Measurements from ENCODE around the gene KCNC3. TPM values are rescaled to one million over a fixed set of nuclear protein-coding genes. Genes with fewer than 3 reads are reported as not detected.
A peak's percentile ranks its signal among the peaks of the same experiment; 100 is the strongest.

Gene KCNC3
- total and polyA plus RNA-seq, 2 of the 13 experiments (the other 11 are each of a cell fraction or from before 2014, with no cell fraction given): 0.29 to 1.7 TPM

GRCh38 chr19:50333737-50334617 lies 4.8 kb upstream of the KCNC3 start (continued):
- TF ChIP-seq POLR2A (IDR thresholded peaks at IDR 0.05; ENCODE audit: insufficient read depth in 1 of 2, low read depth in 2 of 2, low read length in 2 of 2): peak; percentile 63 to 82
- TF ChIP-seq HNF1A (IDR thresholded peaks at IDR 0.05; ENCODE audit: low read depth): no peak
- peak; percentile 40; the same call in 1 of the 2 replicates for TF ChIP-seq HNF1A (CRISPR knock-in tag; IDR thresholded peaks at IDR 0.05; ENCODE audit: borderline replicate concordance)
- no peak for TF ChIP-seq ELF4 (CRISPR knock-in tag; IDR thresholded peaks at IDR 0.05; ENCODE audit: borderline replicate concordance)
- TF ChIP-seq ZNF230 (CRISPR knock-in tag; IDR thresholded peaks at IDR 0.05): peak; percentile 68; the same call in 1 of the 2 replicates
- TF ChIP-seq ZBTB42 (CRISPR knock-in tag; IDR thresholded peaks at IDR 0.05): 0 out of 2 replicates have a peak, but pooled peaks have one; percentile 51
- TF ChIP-seq ZNF850 (CRISPR knock-in tag; conservative IDR thresholded peaks at IDR 0.05): no peak
- 0 out of 2 replicates have a peak, but pooled peaks have one; percentile 69 for TF ChIP-seq ZNF446 (CRISPR knock-in tag; IDR thresholded peaks at IDR 0.05)
- no peak; the same call in 1 of the 2 replicates for TF ChIP-seq DRAP1 (CRISPR knock-in tag; IDR thresholded peaks at IDR 0.05)
- TF ChIP-seq MYPOP (CRISPR knock-in tag; IDR thresholded peaks at IDR 0.05): peak; percentile 30; the same call in 1 of the 2 replicates
- peak; percentile 83; the same call in 1 of the 2 replicates for TF ChIP-seq TEAD2 (CRISPR knock-in tag; IDR thresholded peaks at IDR 0.05)
- TF ChIP-seq TFAP4 (IDR thresholded peaks at IDR 0.05; ENCODE audit: borderline replicate concordance, low read depth): no peak
- peak; percentile 72; the same call in 1 of the 2 replicates for TF ChIP-seq ELK4 (CRISPR knock-in tag; IDR thresholded peaks at IDR 0.05; ENCODE audit: borderline replicate concordance)
- TF ChIP-seq REL (CRISPR knock-in tag; conservative IDR thresholded peaks at IDR 0.05): 0 out of 2 replicates have a peak, but pooled peaks have one; percentile 77
- no peak for TF ChIP-seq TOPORS (CRISPR knock-in tag; IDR thresholded peaks at IDR 0.05)
- TF ChIP-seq SAP130 (CRISPR knock-in tag; IDR thresholded peaks at IDR 0.05; ENCODE audit: low read depth): peak; percentile 46; the same call in 1 of the 2 replicates
- TF ChIP-seq ZNF883 (CRISPR knock-in tag; IDR thresholded peaks at IDR 0.05; ENCODE audit: not compliant biosample characterization): peak; percentile 82
- TF ChIP-seq HES4 (CRISPR knock-in tag; IDR thresholded peaks at IDR 0.05; ENCODE audit: borderline replicate concordance): peak; percentile 87
- TF ChIP-seq TBX2 (CRISPR knock-in tag; IDR thresholded peaks at IDR 0.05; ENCODE audit: borderline replicate concordance): peak; percentile 68; the same call in 1 of the 2 replicates

Measured in HepG2 (cell line).